Measurements from ENCODE around the gene WRAP73. TPM values are rescaled to one million over a fixed set of nuclear protein-coding genes. Genes with fewer than 3 reads are reported as not detected.

The WRAP73 gene
- total and polyA plus RNA-seq, 4 donors = 12.3 to 22.8 (median 14.9) TPM

GRCh38 chr1:3600354-3600753 is 49.5 kb downstream of the WRAP73 start:
- H3K9me3 ChIP-seq (ENCODE audit: control insufficient read depth, insufficient read depth, low read length) = no peaks in the 10 kb centered on the region
- no peak overlapping the region for H3K4me3 ChIP-seq (ENCODE audit: low read depth, low read length)
- H3K36me3 ChIP-seq (ENCODE audit: control insufficient read depth, insufficient read depth, low read length) = peaks cover 41% of the 10 kb centered on the region
- no peaks in the 10 kb centered on the region for H3K27me3 ChIP-seq (ENCODE audit: control insufficient read depth, insufficient read depth, low read length)
- no peak overlapping the region for H3K27ac ChIP-seq (ENCODE audit: low read depth, low read length)
- 84% methylated on average over 9 of the region's 10 CpGs for WGBS (ENCODE audit: insufficient coverage)
- peaks cover 54% of the 10 kb centered on the region for H3K4me1 ChIP-seq (ENCODE audit: control insufficient read depth, insufficient read depth, low read length)
- no peak for DNase-seq (ENCODE audit: low read depth in 4 of 6, low spot score in 6 of 6)

GRCh38 chr1:3599816-3600215 is 50.1 kb downstream of the WRAP73 start:
- no peak overlapping the region for H3K27ac ChIP-seq (ENCODE audit: low read depth, low read length)
- H3K4me3 ChIP-seq (ENCODE audit: low read depth, low read length) = no peak overlapping the region

GRCh38 chr1:3599286-3599811 is 50.6 kb downstream of the WRAP73 start:
- 78% methylated on average over 16 of the region's 16 CpGs for WGBS (ENCODE audit: insufficient coverage)
- Histone ChIP-seq H3K27ac (ENCODE audit: low read depth, low read length) (peak overlapping the region; percentile 40), H3K4me1 (ENCODE audit: control insufficient read depth, insufficient read depth, low read length) (peaks cover 64% of the 10 kb centered on the region), H3K4me3 (ENCODE audit: low read depth, low read length) (no peak overlapping the region), H3K36me3 (ENCODE audit: control insufficient read depth, insufficient read depth, low read length) (peaks cover 51% of the 10 kb centered on the region), H3K27me3 (ENCODE audit: control insufficient read depth, insufficient read depth, low read length) (no peaks in the 10 kb centered on the region), H3K9me3 (ENCODE audit: control insufficient read depth, insufficient read depth, low read length) (no peaks in the 10 kb centered on the region)
- DNase-seq (ENCODE audit: low read depth in 4 of 6, low spot score in 6 of 6) = no peak

More at GRCh38 chr1:3599816-3600215, 50.1 kb downstream of the WRAP73 start:
- no peaks in the 10 kb centered on the region for H3K27me3 ChIP-seq (ENCODE audit: control insufficient read depth, insufficient read depth, low read length)
- DNase-seq (ENCODE audit: low read depth in 4 of 6, low spot score in 6 of 6) = no peak
- H3K9me3 ChIP-seq (ENCODE audit: control insufficient read depth, insufficient read depth, low read length) = no peaks in the 10 kb centered on the region
- peaks cover 60% of the 10 kb centered on the region for H3K4me1 ChIP-seq (ENCODE audit: control insufficient read depth, insufficient read depth, low read length)
- WGBS (ENCODE audit: insufficient coverage) = 80% methylated on average over 15 of the region's 15 CpGs
- peaks cover 46% of the 10 kb centered on the region for H3K36me3 ChIP-seq (ENCODE audit: control insufficient read depth, insufficient read depth, low read length)

GRCh38 chr1:3598522-3599285 is 51.2 kb downstream of the WRAP73 start:
- peak overlapping the region; percentile 40 for H3K27ac ChIP-seq (ENCODE audit: low read depth, low read length)
- 28% methylated on average over 29 of the region's 30 CpGs for WGBS (ENCODE audit: insufficient coverage)

GRCh38 chr1:3598051-3598491 is 51.8 kb downstream of the WRAP73 start:
- WGBS (ENCODE audit: insufficient coverage) = 10% methylated on average over 22 of the region's 26 CpGs
- peak in 2 of 6 donors; percentile 70 to 75 for DNase-seq (ENCODE audit: low read depth in 4 of 6, low spot score in 6 of 6)
- Histone ChIP-seq H3K27me3 (ENCODE audit: control insufficient read depth, insufficient read depth, low read length) (no peaks in the 10 kb centered on the region), H3K4me3 (ENCODE audit: low read depth, low read length) (no peak overlapping the region), H3K4me1 (ENCODE audit: control insufficient read depth, insufficient read depth, low read length) (peaks cover 66% of the 10 kb centered on the region), H3K27ac (ENCODE audit: low read depth, low read length) (peak overlapping the region; percentile 40), H3K36me3 (ENCODE audit: control insufficient read depth, insufficient read depth, low read length) (peaks cover 45% of the 10 kb centered on the region), H3K9me3 (ENCODE audit: control insufficient read depth, insufficient read depth, low read length) (no peaks in the 10 kb centered on the region)

More at GRCh38 chr1:3598522-3599285, 51.2 kb downstream of the WRAP73 start:
- DNase-seq (ENCODE audit: low read depth in 4 of 6, low spot score in 6 of 6) = peak in 2 of 6 donors; percentile 52 to 77
- Histone ChIP-seq H3K9me3 (ENCODE audit: control insufficient read depth, insufficient read depth, low read length) (no peaks in the 10 kb centered on the region), H3K27me3 (ENCODE audit: control insufficient read depth, insufficient read depth, low read length) (no peaks in the 10 kb centered on the region), H3K4me3 (ENCODE audit: low read depth, low read length) (no peak overlapping the region), H3K36me3 (ENCODE audit: control insufficient read depth, insufficient read depth, low read length) (peaks cover 46% of the 10 kb centered on the region), H3K4me1 (ENCODE audit: control insufficient read depth, insufficient read depth, low read length) (peaks cover 64% of the 10 kb centered on the region)

GRCh38 chr1:3597599-3597964 is 52.3 kb downstream of the WRAP73 start:
- WGBS (ENCODE audit: insufficient coverage) = 58% methylated on average over 9 of the region's 11 CpGs
- Histone ChIP-seq H3K4me3 (ENCODE audit: low read depth, low read length) (no peak overlapping the region), H3K36me3 (ENCODE audit: control insufficient read depth, insufficient read depth, low read length) (peaks cover 47% of the 10 kb centered on the region), H3K27ac (ENCODE audit: low read depth, low read length) (peak overlapping the region; percentile 6), H3K4me1 (ENCODE audit: control insufficient read depth, insufficient read depth, low read length) (peaks cover 71% of the 10 kb centered on the region), H3K27me3 (ENCODE audit: control insufficient read depth, insufficient read depth, low read length) (no peaks in the 10 kb centered on the region), H3K9me3 (ENCODE audit: control insufficient read depth, insufficient read depth, low read length) (no peaks in the 10 kb centered on the region)
- DNase-seq (ENCODE audit: low read depth in 4 of 6, low spot score in 6 of 6) = no peak

- no peaks in the 10 kb centered on the region for H3K27me3 ChIP-seq (ENCODE audit: control insufficient read depth, insufficient read depth, low read length)
These were observed 53.0 kb downstream of the WRAP73 start for GRCh38 chr1:3596663-3597598.

GRCh38 chr1:3595949-3596348 is 54.0 kb downstream of the WRAP73 start:
- DNase-seq (ENCODE audit: low read depth in 4 of 6, low spot score in 6 of 6) = no peak
- no peaks in the 10 kb centered on the region for H3K27me3 ChIP-seq (ENCODE audit: control insufficient read depth, insufficient read depth, low read length)
- no peak overlapping the region for H3K27ac ChIP-seq (ENCODE audit: low read depth, low read length)
- peaks cover 46% of the 10 kb centered on the region for H3K36me3 ChIP-seq (ENCODE audit: control insufficient read depth, insufficient read depth, low read length)
- H3K4me3 ChIP-seq (ENCODE audit: low read depth, low read length) = no peak overlapping the region
- no peaks in the 10 kb centered on the region for H3K9me3 ChIP-seq (ENCODE audit: control insufficient read depth, insufficient read depth, low read length)
- H3K4me1 ChIP-seq (ENCODE audit: control insufficient read depth, insufficient read depth, low read length) = peaks cover 78% of the 10 kb centered on the region
- 96% methylated on average over 6 of the region's 7 CpGs for WGBS (ENCODE audit: insufficient coverage)

More at GRCh38 chr1:3596663-3597598, 53.0 kb downstream of the WRAP73 start:
- peaks cover 48% of the 10 kb centered on the region for H3K36me3 ChIP-seq (ENCODE audit: control insufficient read depth, insufficient read depth, low read length)
- peaks cover 75% of the 10 kb centered on the region for H3K4me1 ChIP-seq (ENCODE audit: control insufficient read depth, insufficient read depth, low read length)
- H3K27ac ChIP-seq (ENCODE audit: low read depth, low read length) = no peak overlapping the region
- H3K4me3 ChIP-seq (ENCODE audit: low read depth, low read length) = no peak overlapping the region
- WGBS (ENCODE audit: insufficient coverage) = 79% methylated on average over 26 of the region's 29 CpGs
- no peak for DNase-seq (ENCODE audit: low read depth in 4 of 6, low spot score in 6 of 6)
- no peaks in the 10 kb centered on the region for H3K9me3 ChIP-seq (ENCODE audit: control insufficient read depth, insufficient read depth, low read length)

GRCh38 chr1:3594706-3595377 is 55.1 kb downstream of the WRAP73 start:
- Histone ChIP-seq H3K4me1 (ENCODE audit: control insufficient read depth, insufficient read depth, low read length) (peaks cover 82% of the 10 kb centered on the region), H3K9me3 (ENCODE audit: control insufficient read depth, insufficient read depth, low read length) (no peaks in the 10 kb centered on the region), H3K27ac (ENCODE audit: low read depth, low read length) (no peak overlapping the region), H3K36me3 (ENCODE audit: control insufficient read depth, insufficient read depth, low read length) (peaks cover 44% of the 10 kb centered on the region), H3K4me3 (ENCODE audit: low read depth, low read length) (no peak overlapping the region), H3K27me3 (ENCODE audit: control insufficient read depth, insufficient read depth, low read length) (no peaks in the 10 kb centered on the region)
- WGBS (ENCODE audit: insufficient coverage) = 69% methylated on average over 24 of the region's 31 CpGs
- peak in 1 of 6 donors; percentile 35 for DNase-seq (ENCODE audit: low read depth in 4 of 6, low spot score in 6 of 6)

Measured in spinal cord (tissue), 10 donors.